GM19328 (cell line): ENCODE data around the gene PAQR7.
A peak's percentile ranks its signal among the peaks of the same experiment; 100 is the strongest.

ENCODE experiments used
- ATAC-seq: cut with Tn5 transposase; IDR thresholded peaks from one replicate; pipeline ENCODE4 v1.9.1; 2021; ENCODE audit warnings: mild to moderate bottlenecking, moderate library complexity; ENCODE audit not compliant: unreplicated experiment

PAQR7 gene

GRCh38 chr1:25819491-25820246, 55.8 kb downstream of the PAQR7 start, which contains the start of gene MTFR1L:
Gene MTFR1L, plus strand, starts transcription at chr1:25819954. Its CDS starts 3,151 bp downstream, at chr1:25823105.
- peak; percentile 82 for ATAC-seq

- ATAC-seq: no peak
These were observed 56.9 kb downstream of the PAQR7 start for GRCh38 chr1:25818569-25818968.

- no peak for ATAC-seq
These were observed 57.5 kb downstream of the PAQR7 start for GRCh38 chr1:25817840-25818501.

GRCh38 chr1:25816112-25816718, 59.3 kb downstream of the PAQR7 start:
- ATAC-seq: no peak

GRCh38 chr1:25815208-25816111, 60.0 kb downstream of the PAQR7 start:
- ATAC-seq: no peak

- no peak for ATAC-seq
These were observed 60.9 kb downstream of the PAQR7 start for GRCh38 chr1:25814549-25815087.

- ATAC-seq: no peak
These were observed 61.6 kb downstream of the PAQR7 start for GRCh38 chr1:25813734-25814471.

- no peak for ATAC-seq
These were observed 62.3 kb downstream of the PAQR7 start for GRCh38 chr1:25813071-25813733.
